OCI-LY1 (cell line): ENCODE measurements around the gene SPIN2A.
"Not testable (repeated sequence)": the region's sequence is repeated elsewhere in the genome, so short reads cannot be mapped to it uniquely, and the experiment has no call there.

ENCODE experiments used
- H2AFZ ChIP-seq: fragments of 200-600 bp; sonication (generic), shearing (Covaris generic); 2 replicates; pipeline ENCODE4 v1.6.0; 2014; ENCODE audit warnings: antibody characterized with exemption, mild to moderate bottlenecking, low read length
- H3F3A ChIP-seq: fragments of 200-600 bp; sonication (generic), shearing (Covaris generic); 2 replicates; pipeline ENCODE4 v1.6.0; 2014; ENCODE audit warnings: mild to moderate bottlenecking, antibody characterized with exemption, low read length, moderate library complexity; ENCODE audit not compliant: insufficient read depth
- H3K27ac ChIP-seq: fragments of 200-600 bp; sonication (generic); 2 replicates; pipeline ENCODE4 v1.5.1; 2014; ENCODE audit warnings: low read length, mixed run types, mild to moderate bottlenecking, low read depth; ENCODE audit not compliant: poor library complexity, severe bottlenecking
- H3K27me3 ChIP-seq: fragments of 200-600 bp; sonication (generic); 2 replicates; pipeline ENCODE4 v1.6.0; 2014; ENCODE audit warnings: antibody characterized with exemption, mild to moderate bottlenecking, low read length, moderate library complexity; ENCODE audit not compliant: insufficient read depth
- H3K36me3 ChIP-seq: fragments of 200-600 bp; sonication (generic); 2 replicates; pipeline ENCODE4 v1.6.1; 2014; ENCODE audit warnings: mild to moderate bottlenecking, antibody characterized with exemption, low read length, moderate library complexity, mixed read lengths; ENCODE audit not compliant: insufficient read depth
- H3K4me1 ChIP-seq: fragments of 200-600 bp; sonication (generic); 2 replicates; pipeline ENCODE4 v1.5.1; 2014; ENCODE audit warnings: mild to moderate bottlenecking, low read length, moderate library complexity; ENCODE audit not compliant: insufficient read depth, severe bottlenecking
- H3K4me2 ChIP-seq: fragments of 200-600 bp; sonication (generic), shearing (Covaris generic); 2 replicates; pipeline ENCODE4 v1.6.1; 2014; ENCODE audit warnings: low read length
- H3K4me3 ChIP-seq: fragments of 200-600 bp; sonication (generic); 2 replicates; pipeline ENCODE4 v1.5.1; 2014; ENCODE audit warnings: low read length, low read depth, mild to moderate bottlenecking, mixed read lengths; ENCODE audit not compliant: poor library complexity, severe bottlenecking
- H3K79me2 ChIP-seq: fragments of 200-600 bp; shearing (Covaris generic); 2 replicates; pipeline ENCODE4 v1.6.1; 2016; ENCODE audit warnings: mixed run types, low read length, mixed read lengths; ENCODE audit not compliant: insufficient read depth
- H3K9ac ChIP-seq: fragments of 200-600 bp; sonication (generic), shearing (Covaris generic); 2 replicates; pipeline ENCODE4 v1.6.1; 2014; ENCODE audit warnings: mild to moderate bottlenecking, low read length, mixed read lengths
- H3K9me2 ChIP-seq: fragments of 200-600 bp; sonication (generic), shearing (Covaris generic); 2 replicates; pipeline ENCODE4 v1.6.1; 2014; ENCODE audit warnings: low read depth, mild to moderate bottlenecking, low read length, mixed read lengths
- H3K9me3 ChIP-seq: fragments of 200-600 bp; shearing (Covaris generic); 2 replicates; pipeline ENCODE4 v1.6.1; 2014; ENCODE audit warnings: low read length, mixed read lengths
- H4K20me1 ChIP-seq: fragments of 200-600 bp; sonication (generic), shearing (Covaris generic); 2 replicates; pipeline ENCODE4 v1.6.0; 2016; ENCODE audit warnings: mild to moderate bottlenecking, low read length; ENCODE audit not compliant: insufficient read depth
- EZH2 ChIP-seq: fragments of 200-600 bp; sonication (generic), shearing (Covaris generic); IDR thresholded peaks from 2 replicates; pipeline ENCODE4 v1.8.0; 2017; ENCODE audit warnings: borderline replicate concordance, mixed run types, mild to moderate bottlenecking, antibody characterized with exemption, low read length, moderate library complexity, mixed read lengths
- TF ChIP-seq, protein P1 (sequence below): fragments of 200-600 bp; sonication (generic), shearing (Covaris generic); IDR thresholded peaks from 2 replicates; pipeline ENCODE4 v1.5.1; 2017; ENCODE audit warnings: mild to moderate bottlenecking, antibody characterized with exemption, low read length, moderate library complexity, mixed read lengths

Gene SPIN2A

DNA sequence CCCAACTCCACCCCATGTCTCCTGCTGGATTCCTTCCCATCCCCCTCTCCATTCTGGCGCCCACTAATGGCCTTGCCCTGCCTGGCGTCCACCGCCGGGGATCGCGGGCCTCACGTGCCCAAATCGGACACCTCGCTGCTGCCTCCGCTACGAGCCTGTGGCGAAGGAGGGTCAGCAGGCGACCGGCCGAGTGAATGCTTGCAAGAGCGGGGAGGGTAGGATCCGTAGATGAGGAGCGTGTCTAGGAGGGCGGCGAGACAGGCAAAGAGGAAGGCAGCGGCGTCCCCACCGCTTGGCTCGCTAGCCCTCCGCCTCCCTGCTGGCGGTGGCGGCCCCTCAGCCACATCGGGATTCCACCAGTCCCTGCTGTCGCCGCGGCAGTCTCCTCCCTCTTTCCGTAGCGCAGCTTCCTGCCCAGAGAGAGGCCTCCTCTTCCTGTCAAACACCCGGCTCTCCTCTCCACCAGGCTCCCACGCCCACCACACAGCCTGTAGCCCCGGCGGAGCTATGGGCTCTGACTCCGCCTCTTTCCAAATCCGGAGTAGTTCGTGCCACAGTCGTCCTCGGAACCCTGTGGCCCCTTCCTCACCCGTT is 15.9 kb downstream of the SPIN2A start, which contains the start of gene SPIN2B:
TSS of gene SPIN2B (minus strand) at position 387 of the 594 bp plus-strand sequence.
- Histone ChIP-seq H4K20me1 (no peaks in the 10 kb centered on the region), H3K36me3 (no peaks in the 10 kb centered on the region), H3K9ac (peak within 1 kb of the TSS; percentile 70), H3K4me3 (peak within 1 kb of the TSS; percentile 63), H3F3A (no peaks in the 10 kb centered on the region), H3K4me1 (peaks cover 12% of the 10 kb centered on the region), H3K79me2 (no peaks in the 10 kb centered on the region), H3K9me2 (no peaks in the 10 kb centered on the region), H3K27ac (no peak within 1 kb of the TSS), H3K27me3 (no peaks in the 10 kb centered on the region), H2AFZ (no peak within 1 kb of the TSS), H3K9me3 (no peaks in the 10 kb centered on the region), H3K4me2 (peak within 1 kb of the TSS; percentile 65)
- TF ChIP-seq, protein P1, sequence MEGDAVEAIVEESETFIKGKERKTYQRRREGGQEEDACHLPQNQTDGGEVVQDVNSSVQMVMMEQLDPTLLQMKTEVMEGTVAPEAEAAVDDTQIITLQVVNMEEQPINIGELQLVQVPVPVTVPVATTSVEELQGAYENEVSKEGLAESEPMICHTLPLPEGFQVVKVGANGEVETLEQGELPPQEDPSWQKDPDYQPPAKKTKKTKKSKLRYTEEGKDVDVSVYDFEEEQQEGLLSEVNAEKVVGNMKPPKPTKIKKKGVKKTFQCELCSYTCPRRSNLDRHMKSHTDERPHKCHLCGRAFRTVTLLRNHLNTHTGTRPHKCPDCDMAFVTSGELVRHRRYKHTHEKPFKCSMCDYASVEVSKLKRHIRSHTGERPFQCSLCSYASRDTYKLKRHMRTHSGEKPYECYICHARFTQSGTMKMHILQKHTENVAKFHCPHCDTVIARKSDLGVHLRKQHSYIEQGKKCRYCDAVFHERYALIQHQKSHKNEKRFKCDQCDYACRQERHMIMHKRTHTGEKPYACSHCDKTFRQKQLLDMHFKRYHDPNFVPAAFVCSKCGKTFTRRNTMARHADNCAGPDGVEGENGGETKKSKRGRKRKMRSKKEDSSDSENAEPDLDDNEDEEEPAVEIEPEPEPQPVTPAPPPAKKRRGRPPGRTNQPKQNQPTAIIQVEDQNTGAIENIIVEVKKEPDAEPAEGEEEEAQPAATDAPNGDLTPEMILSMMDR: no peak
- TF ChIP-seq EZH2: no peak

DNA sequence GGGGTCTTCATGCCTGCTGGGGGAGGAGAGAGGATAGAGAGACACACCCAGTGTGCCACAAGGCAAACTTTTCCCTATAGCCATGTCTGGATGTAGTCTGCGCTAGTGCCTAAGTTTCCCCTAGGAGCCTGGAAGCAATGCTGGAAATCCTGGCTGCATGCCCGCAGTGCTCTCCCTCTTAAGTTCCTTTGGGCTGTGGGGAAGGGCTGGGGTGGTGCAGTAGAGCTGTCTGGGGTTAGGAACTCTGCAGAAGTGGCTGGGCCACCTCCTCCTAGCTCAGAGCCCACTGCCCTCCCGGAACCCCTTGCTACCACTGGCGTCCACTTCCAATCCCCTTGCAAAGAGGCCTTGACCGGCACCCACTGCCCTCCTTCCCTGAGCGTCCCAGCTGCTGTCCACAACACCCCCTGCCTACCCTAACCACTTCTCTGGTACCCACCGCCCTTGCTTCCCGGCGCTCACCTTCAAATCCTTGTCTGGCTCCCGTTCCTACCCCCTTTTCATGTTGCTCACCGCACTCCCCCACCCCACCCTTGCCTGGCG is 16.5 kb downstream of the SPIN2A start:
- H3K9me2 ChIP-seq, H2AFZ ChIP-seq, H3K36me3 ChIP-seq, H3K27ac ChIP-seq, H3K9me3 ChIP-seq, H3F3A ChIP-seq, H3K27me3 ChIP-seq, H4K20me1 ChIP-seq, H3K79me2 ChIP-seq: not testable (repeated sequence)
- Histone ChIP-seq H3K9ac (peak overlapping the region; percentile 70), H3K4me1 (peaks cover 12% of the 10 kb centered on the region), H3K4me3 (peak overlapping the region; percentile 63), H3K4me2 (peak overlapping the region; percentile 65)

DNA sequence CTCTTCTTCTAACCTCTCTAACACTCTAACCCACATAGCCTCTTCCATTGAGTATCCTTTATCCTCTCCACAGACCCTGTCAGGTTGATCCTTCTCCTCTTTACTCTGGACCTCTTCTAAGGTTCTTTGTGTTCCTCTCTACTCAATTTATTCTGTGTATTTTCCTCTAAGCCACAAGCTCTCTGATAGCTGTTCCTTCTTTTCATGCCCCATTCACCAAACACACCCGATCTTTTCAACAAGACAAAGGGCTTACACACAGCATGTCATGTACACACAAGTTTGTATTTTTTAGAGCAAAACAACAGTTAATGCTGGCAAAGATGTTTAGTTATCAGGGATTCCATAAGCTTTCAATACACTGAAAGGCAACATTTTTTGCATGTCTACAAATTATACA is 17.8 kb downstream of the SPIN2A start:
- no peaks in the 10 kb centered on the region for H3K9me3 ChIP-seq
- no peak overlapping the region for H3K4me2 ChIP-seq
- H3K9me2 ChIP-seq: no peaks in the 10 kb centered on the region
- H3K4me3 ChIP-seq: no peak overlapping the region
- no peaks in the 10 kb centered on the region for H3K27me3 ChIP-seq
- no peaks in the 10 kb centered on the region for H3K79me2 ChIP-seq
- H3K4me1 ChIP-seq: peaks cover 4% of the 10 kb centered on the region
- no peak overlapping the region for H3K9ac ChIP-seq
- no peaks in the 10 kb centered on the region for H3K36me3 ChIP-seq
- no peaks in the 10 kb centered on the region for H4K20me1 ChIP-seq
- no peaks in the 10 kb centered on the region for H3F3A ChIP-seq
- TF ChIP-seq EZH2: no peak
- TF ChIP-seq, protein P1: no peak
- no peak overlapping the region for H2AFZ ChIP-seq
- no peak overlapping the region for H3K27ac ChIP-seq

DNA sequence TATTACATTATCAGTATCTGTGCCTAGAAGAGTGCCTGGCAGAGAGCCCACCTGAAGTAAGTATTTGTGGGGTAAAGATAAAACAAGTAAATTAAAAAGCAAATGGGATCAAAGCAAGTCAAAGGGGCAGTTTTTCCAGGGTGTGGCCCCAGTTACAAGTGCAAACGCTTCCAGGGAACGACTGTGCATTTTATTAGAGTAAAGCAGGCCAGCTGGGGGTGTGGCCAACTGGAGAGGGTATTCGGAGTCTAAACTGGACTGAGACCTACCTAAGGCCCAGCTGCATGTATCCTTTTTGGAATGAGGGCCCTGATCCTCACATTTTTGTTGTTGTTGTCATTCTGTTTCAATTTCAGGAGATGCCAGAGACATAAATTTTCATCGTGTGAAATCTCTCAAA is 19.6 kb downstream of the SPIN2A start:
- H3K27me3 ChIP-seq, H3K27ac ChIP-seq, H3K9me2 ChIP-seq, H3K4me3 ChIP-seq, H3F3A ChIP-seq, H4K20me1 ChIP-seq, H2AFZ ChIP-seq, H3K36me3 ChIP-seq, H3K4me2 ChIP-seq, H3K9me3 ChIP-seq, H3K9ac ChIP-seq, H3K79me2 ChIP-seq, H3K4me1 ChIP-seq: not testable (repeated sequence)
